ENCODE data around the gene PTGFRN. TPM values are rescaled to one million over a fixed set of nuclear protein-coding genes. Genes with fewer than 3 reads are reported as not detected.

Gene PTGFRN
- total RNA-seq, 1 experiment from 2014 or later, result 60.6 TPM

GRCh38 chr1:116900471-116901365, 9.0 kb upstream of the PTGFRN start:
- no peak overlapping the region for H3K4me3 ChIP-seq (replicated peaks in 1 of 2; ENCODE audit: low read depth in 1 of 2, low read length in 2 of 2)
- CTCF ChIA-PET, result no interaction called here
- no peak overlapping the region for H2AFZ ChIP-seq (ENCODE audit: low read depth, low read length, poor library complexity, severe bottlenecking)
- no peaks in the 10 kb centered on the region; the same call in 1 of the 2 replicates for H3K27me3 ChIP-seq (ENCODE audit: insufficient read depth, low read length)
- ATAC-seq, result no peak
- no peaks in the 10 kb centered on the region for H3K9me2 ChIP-seq (ENCODE audit: insufficient read depth)
- no peak for TF ChIP-seq MAX (IDR thresholded peaks at IDR 0.05)
- TF ChIP-seq POLR2AphosphoS5 (IDR thresholded peaks at IDR 0.05; ENCODE audit: low read depth, low read length), result no peak
- TF ChIP-seq FOSL1 (IDR thresholded peaks at IDR 0.05; ENCODE audit: low read depth), result no peak
- no peak for TF ChIP-seq TCF7L2 (IDR thresholded peaks at IDR 0.05; ENCODE audit: borderline replicate concordance, extremely low read depth, insufficient read depth, insufficient read length)
- no peak for TF ChIP-seq POLR2A (IDR thresholded peaks at IDR 0.05; ENCODE audit: borderline replicate concordance, extremely low read depth, insufficient read depth, insufficient read length)
- no peak for TF ChIP-seq RAD21 (IDR thresholded peaks at IDR 0.05; ENCODE audit: low read depth)
- TF ChIP-seq CBX3 (IDR thresholded peaks at IDR 0.05; ENCODE audit: low read depth), result no peak
- TF ChIP-seq, protein P1, sequence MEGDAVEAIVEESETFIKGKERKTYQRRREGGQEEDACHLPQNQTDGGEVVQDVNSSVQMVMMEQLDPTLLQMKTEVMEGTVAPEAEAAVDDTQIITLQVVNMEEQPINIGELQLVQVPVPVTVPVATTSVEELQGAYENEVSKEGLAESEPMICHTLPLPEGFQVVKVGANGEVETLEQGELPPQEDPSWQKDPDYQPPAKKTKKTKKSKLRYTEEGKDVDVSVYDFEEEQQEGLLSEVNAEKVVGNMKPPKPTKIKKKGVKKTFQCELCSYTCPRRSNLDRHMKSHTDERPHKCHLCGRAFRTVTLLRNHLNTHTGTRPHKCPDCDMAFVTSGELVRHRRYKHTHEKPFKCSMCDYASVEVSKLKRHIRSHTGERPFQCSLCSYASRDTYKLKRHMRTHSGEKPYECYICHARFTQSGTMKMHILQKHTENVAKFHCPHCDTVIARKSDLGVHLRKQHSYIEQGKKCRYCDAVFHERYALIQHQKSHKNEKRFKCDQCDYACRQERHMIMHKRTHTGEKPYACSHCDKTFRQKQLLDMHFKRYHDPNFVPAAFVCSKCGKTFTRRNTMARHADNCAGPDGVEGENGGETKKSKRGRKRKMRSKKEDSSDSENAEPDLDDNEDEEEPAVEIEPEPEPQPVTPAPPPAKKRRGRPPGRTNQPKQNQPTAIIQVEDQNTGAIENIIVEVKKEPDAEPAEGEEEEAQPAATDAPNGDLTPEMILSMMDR (IDR thresholded peaks at IDR 0.05 in 2 of 3, conservative IDR thresholded peaks at IDR 0.05 in 1 of 3; ENCODE audit: borderline replicate concordance in 1 of 3, insufficient read depth in 1 of 3, low read depth in 2 of 3, low read length in 2 of 3), result no peak
- no peak for TF ChIP-seq CEBPB (IDR thresholded peaks at IDR 0.05; ENCODE audit: low read depth)
- no peak for TF ChIP-seq YY1 (IDR thresholded peaks at IDR 0.05; ENCODE audit: extremely low read depth, insufficient replicate concordance, low read depth, low read length)
- no peak for TF ChIP-seq REST (IDR thresholded peaks at IDR 0.05; ENCODE audit: low read depth)
- TF ChIP-seq SP1 (IDR thresholded peaks at IDR 0.05; ENCODE audit: low read depth), result no peak
- TF ChIP-seq JUND (IDR thresholded peaks at IDR 0.05), result no peak
- TF ChIP-seq SIN3A (IDR thresholded peaks at IDR 0.05; ENCODE audit: low read depth), result no peak
- H3K9me3 ChIP-seq (ENCODE audit: control insufficient read depth in 1 of 2, insufficient read depth in 1 of 2, low read depth in 1 of 2, low read length in 2 of 2), result no peaks in the 10 kb centered on the region
- no peak for DNase-seq (ENCODE audit: low read depth, low spot score)
- POLR2A ChIA-PET, result no interaction called here
- no peaks in the 10 kb centered on the region for H3K79me2 ChIP-seq (ENCODE audit: insufficient read depth, low read length)
- H4K20me1 ChIP-seq (ENCODE audit: insufficient read depth), result no peaks in the 10 kb centered on the region
- no peak overlapping the region for H3K4me2 ChIP-seq (ENCODE audit: low read length)
- intact Hi-C loops (cut with micrococcal nuclease), result no loop called here
- no peak overlapping the region for H3K9ac ChIP-seq (ENCODE audit: low read length)
- RAD21 ChIA-PET (ENCODE audit: low non-redundant PET in 1 of 2, low total read pairs in 2 of 2, uncharacterized antibody in 2 of 2, unreplicated experiment in 2 of 2), result no interaction called here
- no peaks in the 10 kb centered on the region for H3K4me1 ChIP-seq (ENCODE audit: control insufficient read depth in 1 of 2, insufficient read depth in 2 of 2, low read length in 2 of 2)
- BruUV-seq (replicated peaks), result no TSS peak
- H3K27ac ChIP-seq (ENCODE audit: low read depth, low read length), result no peak overlapping the region
- no peaks in the 10 kb centered on the region for H3K36me3 ChIP-seq (ENCODE audit: control insufficient read depth in 1 of 2, insufficient read depth in 2 of 2, low read length in 2 of 2)

Measured in HCT116 (cell line).